T-helper 1 cell treated with Interleukin-12 subunit alpha and Interleukin-12 subunit beta and Interleukin-4 antibody, amounts not matched to agents 30 ng/mL and 1 ng/mL, for 36 hours (primary cell): ENCODE data around the gene MON1A. TPM values are rescaled to one million over a fixed set of nuclear protein-coding genes. Genes with fewer than 3 reads are reported as not detected.
"Not testable (repeated sequence)": the region's sequence is repeated elsewhere in the genome, so short reads cannot be mapped to it uniquely, and the experiment has no call there.

ENCODE experiments used
- intact Hi-C: fragments of 100-400 bp; cut with micrococcal nuclease; formaldehyde crosslinking; loops from one replicate; pipeline ENCODE4 v1.15.1; 2024
- total RNA-seq: library from RNA; stranded (reverse); gene quantifications from 2 replicates; pipeline ENCODE4 v1.2.3, GENCODE V29; 2022

MON1A gene
- 13.7 and 15.3 TPM in 2 replicates for total RNA-seq

GRCh38 chr3:49929291-49930167 lies at the start of gene MON1A:
TSS of gene MON1A (minus strand) at chr3:49929811. CDS start at chr3:49913346, 16,465 bp downstream.
- intact Hi-C loops = loop anchor here (1.0 to 2.0 kb wide), 6 partner anchors 11 to 517 kb away; partner anchors contain the start of genes IP6K1, MST1R, RBM5 and RBM6

- intact Hi-C loops = no loop called here
Observed at GRCh38 chr3:49976942-49977341, 47.3 kb upstream of the MON1A start.

GRCh38 chr3:49972656-49973055 lies 43.0 kb upstream of the MON1A start:
- intact Hi-C loops = no loop called here

GRCh38 chr3:49968346-49968745 lies 38.7 kb upstream of the MON1A start:
- intact Hi-C loops = no loop called here

- intact Hi-C loops = no loop called here
Observed at GRCh38 chr3:49967291-49967690, 37.7 kb upstream of the MON1A start.

- intact Hi-C loops = no loop called here
Observed at GRCh38 chr3:49966233-49966942, 36.8 kb upstream of the MON1A start.

- intact Hi-C loops = no loop called here
Observed at GRCh38 chr3:49955636-49956035, 26.0 kb upstream of the MON1A start.

GRCh38 chr3:49952924-49953323 lies 23.3 kb upstream of the MON1A start:
- intact Hi-C loops = no loop called here

GRCh38 chr3:49942651-49943050 lies 13.0 kb upstream of the MON1A start:
- intact Hi-C loops = no loop called here

GRCh38 chr3:49940667-49941249 lies 11.1 kb upstream of the MON1A start:
- intact Hi-C loops = loop anchor here (1.0 to 2.0 kb wide), 11 partner anchors 11 to 836 kb away; partner anchors contain the start of genes AMIGO3, APEH, GMPPB and HYAL3

- intact Hi-C loops = loop anchor here (1.0 to 5.0 kb wide), 14 partner anchors 11 to 1493 kb away; partner anchors contain the start of genes AMIGO3, APEH, ATRIP and GMPPB
Observed at GRCh38 chr3:49939858-49940666, 10.5 kb upstream of the MON1A start, which contains the start of gene RBM6. TSS of gene RBM6 (plus strand) at chr3:49940150. CDS start at chr3:49962642, 22,492 bp downstream.

- intact Hi-C loops = loop anchor here (5.0 kb wide), 2 partner anchors 930 to 1490 kb away; partner anchors contain the start of genes ATRIP and WDR6
Observed at GRCh38 chr3:49937090-49937489, 7.5 kb upstream of the MON1A start.

GRCh38 chr3:49932281-49932680 lies 2.7 kb upstream of the MON1A start:
- intact Hi-C loops = not testable (repeated sequence)

- intact Hi-C loops = no loop called here
Observed at GRCh38 chr3:49930922-49931321, 1.3 kb upstream of the MON1A start.

- intact Hi-C loops = no loop called here
Observed at GRCh38 chr3:49930168-49930690, 618 bp upstream of the MON1A start.

- intact Hi-C loops = loop anchor here (1.0 to 2.0 kb wide), 6 partner anchors 12 to 516 kb away; partner anchors contain the start of genes IP6K1, MST1R, RBM5 and RBM6
Observed at GRCh38 chr3:49928481-49929017, 1.1 kb downstream of the MON1A start.

- intact Hi-C loops = loop anchor here (2.0 kb wide), 2 partner anchors 141 to 161 kb away; partner anchors contain the start of genes IP6K1 and RBM5
Observed at GRCh38 chr3:49927798-49928197, 1.8 kb downstream of the MON1A start.

- intact Hi-C loops = no loop called here
Observed at GRCh38 chr3:49926117-49926728, 3.4 kb downstream of the MON1A start.

- intact Hi-C loops = no loop called here
Observed at GRCh38 chr3:49925485-49925884, 4.1 kb downstream of the MON1A start.
